IMR-90 (cell line): ENCODE results near the gene BCAR1. TPM values are rescaled to one million over a fixed set of nuclear protein-coding genes. Genes with fewer than 3 reads are reported as not detected.

ENCODE experiments used
- ATAC-seq: fragments of 200-7000 bp; cut with Tn5 transposase; 2 replicates; pipeline ENCODE4 v1.9.1; 2020; ENCODE audit warnings: low read depth, mild to moderate bottlenecking, moderate library complexity
- BruUV-seq: library from RNA; stranded (reverse); fragments of 400-500 nt; replicated peaks from 2 replicates; lab custom pipeline; 2021; lab: Mats Ljungman, UMichigan
- CTCF ChIA-PET: fragments of 300-600 bp; formaldehyde crosslinking; extraction: SDS; loops from one replicate; lab custom pipeline; 2021; ENCODE audit warnings: antibody characterized with exemption; lab: Yijun Ruan, JAX
- POLR2A ChIA-PET: fragments of 300-600 bp; sonication (Branson Sonifier 250); formaldehyde crosslinking; loops from one replicate; lab custom pipeline; 2022; ENCODE audit warnings: antibody characterized with exemption; ENCODE audit not compliant: unreplicated experiment; lab: Charles Lee
- DNase-seq: peaks from one replicate; pipeline ENCODE4 v3.0.0; 2013
- H2AFZ ChIP-seq: replicated peaks from 2 replicates; pipeline ENCODE3; 2013; ENCODE audit warnings: low read length, mild to moderate bottlenecking; ENCODE audit not compliant: poor library complexity
- H2AK5ac ChIP-seq: 2 replicates; pipeline ENCODE4 v1.6.1; 2013; ENCODE audit warnings: low read depth, low read length, inconsistent platforms
- H2AK9ac ChIP-seq: replicated peaks from 2 replicates; pipeline ENCODE3; 2013; ENCODE audit warnings: mild to moderate bottlenecking, low read depth, low read length, moderate library complexity; ENCODE audit not compliant: poor library complexity
- H2BK120ac ChIP-seq: 2 replicates; pipeline ENCODE4 v1.6.1; 2013; ENCODE audit warnings: low read depth, low read length, inconsistent platforms
- H2BK15ac ChIP-seq: 3 replicates; pipeline ENCODE4 v1.6.1; 2013; ENCODE audit warnings: low read depth, low read length, inconsistent platforms
- H2BK20ac ChIP-seq: 2 replicates; pipeline ENCODE4 v1.6.1; 2013; ENCODE audit warnings: low read depth, mild to moderate bottlenecking, inconsistent platforms, low read length, moderate library complexity
- H2BK5ac ChIP-seq: 2 replicates; pipeline ENCODE4 v1.6.1; 2013; ENCODE audit warnings: mild to moderate bottlenecking, low read depth, low read length, inconsistent platforms; ENCODE audit not compliant: poor library complexity, severe bottlenecking
- H3K14ac ChIP-seq: replicated peaks from 2 replicates; pipeline ENCODE4 v1.6.1; 2013; ENCODE audit warnings: low read depth, low read length, inconsistent platforms
- H3K18ac ChIP-seq: 2 replicates; pipeline ENCODE4 v1.6.1; 2013; ENCODE audit warnings: low read depth, low read length, control low read depth
- H3K23ac ChIP-seq: 2 replicates; pipeline ENCODE4 v1.6.1; 2013; ENCODE audit warnings: low read depth, low read length, inconsistent platforms
- H3K27ac ChIP-seq: 2 replicates; pipeline ENCODE4 v1.5.1; 2013; ENCODE audit warnings: mild to moderate bottlenecking, control low read depth, low read length; ENCODE audit not compliant: insufficient read depth
- H3K27me3 ChIP-seq: 2 replicates; pipeline ENCODE4 v1.6.1; 2013; ENCODE audit warnings: low read length; ENCODE audit not compliant: control insufficient read depth, insufficient read depth
- H3K36me3 ChIP-seq: 2 replicates; pipeline ENCODE4 v1.6.1; 2013; ENCODE audit warnings: low read length, mixed read lengths; ENCODE audit not compliant: control insufficient read depth, insufficient read depth
- H3K4ac ChIP-seq: 2 replicates; pipeline ENCODE4 v1.6.1; 2013; ENCODE audit warnings: low read depth, low read length, inconsistent platforms
- H3K4me1 ChIP-seq: 2 replicates; pipeline ENCODE4 v1.6.1; 2013; ENCODE audit warnings: low read length, mixed read lengths; ENCODE audit not compliant: control insufficient read depth, insufficient read depth
- H3K4me2 ChIP-seq: 2 replicates; pipeline ENCODE4 v1.6.1; 2013; ENCODE audit warnings: low read depth, mild to moderate bottlenecking, control low read depth, low read length, moderate library complexity
- H3K4me3 ChIP-seq: 2 replicates; pipeline ENCODE4 v1.5.1; 2013; ENCODE audit warnings: low read depth, mild to moderate bottlenecking, control low read depth, low read length, moderate library complexity; ENCODE audit not compliant: insufficient read depth
- H3K56ac ChIP-seq: 2 replicates; pipeline ENCODE4 v1.6.1; 2013; ENCODE audit warnings: low read length, inconsistent platforms; ENCODE audit not compliant: insufficient read depth; ENCODE audit errors: extremely low read depth
- H3K79me1 ChIP-seq, 2 experiments: 2 replicates each; pipeline ENCODE4 v1.6.1; 2013; ENCODE audit warnings: low read length in 2 of 2, inconsistent platforms in 1 of 2, low read depth in 1 of 2
- H3K9ac ChIP-seq: 2 replicates; pipeline ENCODE4 v1.6.1; 2013; ENCODE audit warnings: low read depth, low read length, control low read depth
- H3K9me1 ChIP-seq: 2 replicates; pipeline ENCODE4 v1.6.1; 2013; ENCODE audit warnings: low read length, inconsistent platforms; ENCODE audit not compliant: insufficient read depth
- H3K9me3 ChIP-seq: 2 replicates; pipeline ENCODE4 v1.6.1; 2013; ENCODE audit warnings: low read length; ENCODE audit not compliant: control insufficient read depth, insufficient read depth
- H4K20me1 ChIP-seq: 2 replicates; pipeline ENCODE4 v1.6.1; 2013; ENCODE audit warnings: low read length, inconsistent platforms; ENCODE audit not compliant: insufficient read depth
- H4K5ac ChIP-seq: 2 replicates; pipeline ENCODE4 v1.6.1; 2013; ENCODE audit warnings: mild to moderate bottlenecking, low read depth, low read length, control low read depth
- H4K8ac ChIP-seq, 2 experiments: 2 replicates each; pipeline ENCODE4 v1.6.1; 2013; ENCODE audit warnings: low read depth in 2 of 2, low read length in 2 of 2, control low read depth in 1 of 2, inconsistent platforms in 1 of 2
- H4K91ac ChIP-seq: 2 replicates; pipeline ENCODE4 v1.6.1; 2013; ENCODE audit warnings: low read depth, low read length, inconsistent platforms; ENCODE audit not compliant: insufficient read depth
- CHD1 ChIP-seq: IDR thresholded peaks from 2 replicates; pipeline ENCODE4 v1.6.1; 2012; ENCODE audit warnings: low read depth, low read length, improper control_type of control experiment
- SMC3 ChIP-seq: fragments of 150-350 bp; IDR thresholded peaks from 2 replicates; pipeline ENCODE4 v1.6.1; 2016; ENCODE audit warnings: low read depth, mild to moderate bottlenecking, antibody characterized with exemption, low read length, moderate library complexity
- WGBS, 2 experiments: methylation state at CpG; one replicate each; pipeline versions ENCODE4 v1.1.5 to v1.1.7; 2013; ENCODE audit warnings: missing lambda C conversion rate in 2 of 2; ENCODE audit not compliant: insufficient read length in 1 of 2; ENCODE audit errors: extremely low coverage in 2 of 2; 5-methylcytosine and 5-hydroxymethylcytosine counted together
- dilution Hi-C: fragments of 300-500 bp; cut with HindIII; formaldehyde crosslinking; loops from one replicate; pipeline ENCODE4 v1.14.3; 2018; ENCODE audit warnings: low sequenced_read_pairs; ENCODE audit not compliant: unreplicated experiment
- in situ Hi-C: fragments of 300-500 bp; cut with MboI; formaldehyde crosslinking; loops from 3 replicates; pipeline ENCODE4 v1.14.3; 2019; ENCODE audit warnings: low sequenced_read_pairs, inconsistent platforms, mixed read lengths
- intact Hi-C: fragments of 100-400 bp; cut with micrococcal nuclease; formaldehyde crosslinking; loops from 2 replicates; pipeline ENCODE4 v1.10.0; 2022
- polyA plus RNA-seq, 3 experiments: library from polyadenylated mRNA; depleted of rRNA; stranded (reverse); fragments of >200 nt; gene quantifications; 2 replicates each; pipeline ENCODE4 v1.2.3, GENCODE V29; 2012; ENCODE audit warnings: low replicate concordance in 1 of 3
- total RNA-seq: library from RNA; depleted of rRNA; stranded (reverse); fragments of >200 nt; gene quantifications from 2 replicates; pipeline ENCODE4 v1.2.3, GENCODE V29; 2012

The BCAR1 gene
- total and polyA plus RNA-seq, 2 of the 4 experiments (the other 2 are of a cell fraction), result 18.1 to 99.4 TPM

DNA sequence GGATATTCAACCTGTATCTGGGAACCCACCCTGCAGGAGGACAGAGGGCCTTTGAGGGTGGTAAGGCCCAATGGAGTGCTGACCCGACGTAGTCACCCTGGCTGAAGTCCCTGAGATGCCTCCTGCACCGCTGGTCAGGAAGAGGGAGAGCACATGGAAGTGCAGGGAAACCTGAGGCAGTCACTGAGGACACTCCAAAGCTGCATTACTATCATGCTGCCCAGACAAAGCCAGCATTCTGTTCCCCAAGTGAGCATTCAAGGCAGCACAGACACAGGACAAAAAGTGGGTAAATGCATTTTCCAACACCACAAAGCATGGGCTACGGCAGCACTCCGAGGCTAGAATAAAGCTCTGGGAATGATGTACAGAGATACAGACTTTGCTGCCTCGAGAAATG lies 46.8 kb upstream of the BCAR1 start:
- Histone ChIP-seq H3K56ac (no peak overlapping the region), H3K4me3 (no peak overlapping the region), H3K9ac (no peak overlapping the region), H3K18ac (no peak overlapping the region), H3K14ac (no peak overlapping the region), H3K36me3 (peaks cover 19% of the 10 kb centered on the region), H4K8ac (no peak overlapping the region), H2AFZ (no peak overlapping the region), H3K79me1 (peaks cover 0 to 24% of the 10 kb centered on the region in 2 experiments; a peak in 1 of 4 replicates), H4K20me1 (no peaks in the 10 kb centered on the region), H4K91ac (no peak overlapping the region), H3K23ac (no peak overlapping the region), H3K9me1 (peaks cover 14% of the 10 kb centered on the region; the same call in 1 of the 2 replicates), H2BK15ac (no peak overlapping the region), H3K27me3 (no peaks in the 10 kb centered on the region), H3K4me2 (no peak overlapping the region), H4K5ac (no peak overlapping the region), H2BK20ac (no peak overlapping the region), H3K4me1 (peaks cover 7% of the 10 kb centered on the region), H3K4ac (no peak overlapping the region), H3K27ac (no peak overlapping the region), H2AK5ac (peak overlapping the region; percentile 52), H2BK120ac (no peak overlapping the region), H2AK9ac (no peak overlapping the region), H3K9me3 (no peaks in the 10 kb centered on the region), H2BK5ac (no peak overlapping the region)
- in situ Hi-C loops, result no loop called here
- no peak for TF ChIP-seq CHD1
- TF ChIP-seq SMC3, result no peak
- intact Hi-C loops, result no loop called here
- no peak for DNase-seq
- no peak for ATAC-seq
- WGBS, 2 experiments, result no CpG with 5 or more reads among the region's 6 CpGs
- BruUV-seq, result no TSS peak
- dilution Hi-C loops, result no loop called here
- ChIA-PET POLR2A (no interaction called here), CTCF (no interaction called here)
